HG03025 (cell line): ENCODE results near the gene DOCK8.

ENCODE experiments used
- ATAC-seq: cut with Tn5 transposase; IDR thresholded peaks from one replicate; pipeline ENCODE4 v1.9.1; 2021; ENCODE audit warnings: mild to moderate bottlenecking, moderate library complexity; ENCODE audit not compliant: unreplicated experiment, low FRiP score

Gene DOCK8

DNA sequence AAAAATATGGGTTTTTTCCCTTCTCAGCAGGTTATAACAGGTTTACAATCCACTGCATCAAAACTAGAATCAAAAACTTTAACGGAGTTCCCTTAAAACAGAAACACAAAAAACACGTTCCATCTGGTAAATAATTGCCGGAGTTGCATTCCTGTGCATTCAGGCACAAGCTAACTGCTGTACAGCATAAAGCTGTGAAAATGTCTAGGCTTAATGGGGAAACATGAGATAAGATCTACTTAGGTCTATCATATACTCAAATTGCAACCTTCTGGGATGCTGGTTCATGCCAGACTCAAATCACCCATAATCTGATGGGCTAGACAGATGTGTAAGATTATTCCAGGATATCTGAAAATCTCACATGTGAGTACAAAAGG is 265.3 kb downstream of the DOCK8 start:
- ATAC-seq = no peak

DNA sequence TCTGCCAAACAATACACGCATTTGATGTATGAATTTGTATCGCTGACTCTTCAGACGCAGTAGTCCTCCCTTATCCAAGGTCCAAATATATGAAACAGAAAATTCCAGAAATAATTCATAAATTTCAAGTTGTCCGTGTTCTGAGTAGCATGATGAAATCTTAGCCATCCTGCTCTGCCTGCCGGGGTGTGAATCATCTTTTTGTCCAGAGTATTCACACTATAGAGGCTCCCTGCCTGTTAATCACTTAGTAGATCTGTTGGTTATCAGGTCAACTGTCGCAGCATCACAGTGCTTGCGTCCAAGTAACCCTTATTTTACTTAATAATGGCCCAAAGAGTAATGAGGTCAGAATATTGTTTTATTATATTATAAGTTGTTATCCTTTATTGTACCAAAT is 268.1 kb downstream of the DOCK8 start:
- no peak for ATAC-seq

DNA sequence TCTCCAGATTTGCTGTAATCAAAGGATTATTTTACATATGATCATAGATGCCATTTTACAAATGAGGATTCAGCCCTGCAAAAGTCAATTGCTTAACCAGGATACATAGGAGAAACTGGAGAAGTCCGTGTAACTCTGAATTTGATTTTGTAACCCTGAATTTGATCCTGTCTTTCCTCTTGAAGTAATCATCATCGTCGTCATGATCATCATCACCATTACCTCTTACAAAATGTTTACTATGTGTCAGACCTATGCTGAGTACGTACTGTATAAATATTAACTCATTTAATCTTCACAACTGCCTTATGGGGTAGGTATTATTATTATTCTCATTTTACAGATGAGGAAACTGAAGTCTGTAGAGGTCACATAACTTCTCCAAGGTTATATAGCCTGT is 271.5 kb downstream of the DOCK8 start:
- ATAC-seq = no peak

- no peak for ATAC-seq
These were observed 272.8 kb downstream of the DOCK8 start for GRCh38 chr9:487429-487828.

DNA sequence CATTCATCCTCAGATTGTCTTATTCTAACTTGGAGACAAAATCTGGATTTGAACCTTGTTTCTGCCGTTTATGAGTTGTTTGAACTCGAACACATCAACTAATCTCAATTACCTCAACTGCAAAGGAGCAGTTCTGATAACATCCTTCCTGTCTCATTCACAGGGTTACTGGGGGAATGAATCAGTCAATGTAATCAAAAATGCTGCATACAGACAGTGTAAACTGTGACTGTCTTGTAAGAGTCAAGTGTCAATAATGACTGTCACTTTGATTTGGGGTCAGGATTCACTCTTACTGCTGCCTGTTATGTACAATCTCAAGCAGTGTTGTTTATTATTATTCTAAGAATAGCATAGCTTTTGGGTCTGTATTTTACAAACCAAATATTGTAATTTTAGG is 273.8 kb downstream of the DOCK8 start:
- ATAC-seq = no peak

DNA sequence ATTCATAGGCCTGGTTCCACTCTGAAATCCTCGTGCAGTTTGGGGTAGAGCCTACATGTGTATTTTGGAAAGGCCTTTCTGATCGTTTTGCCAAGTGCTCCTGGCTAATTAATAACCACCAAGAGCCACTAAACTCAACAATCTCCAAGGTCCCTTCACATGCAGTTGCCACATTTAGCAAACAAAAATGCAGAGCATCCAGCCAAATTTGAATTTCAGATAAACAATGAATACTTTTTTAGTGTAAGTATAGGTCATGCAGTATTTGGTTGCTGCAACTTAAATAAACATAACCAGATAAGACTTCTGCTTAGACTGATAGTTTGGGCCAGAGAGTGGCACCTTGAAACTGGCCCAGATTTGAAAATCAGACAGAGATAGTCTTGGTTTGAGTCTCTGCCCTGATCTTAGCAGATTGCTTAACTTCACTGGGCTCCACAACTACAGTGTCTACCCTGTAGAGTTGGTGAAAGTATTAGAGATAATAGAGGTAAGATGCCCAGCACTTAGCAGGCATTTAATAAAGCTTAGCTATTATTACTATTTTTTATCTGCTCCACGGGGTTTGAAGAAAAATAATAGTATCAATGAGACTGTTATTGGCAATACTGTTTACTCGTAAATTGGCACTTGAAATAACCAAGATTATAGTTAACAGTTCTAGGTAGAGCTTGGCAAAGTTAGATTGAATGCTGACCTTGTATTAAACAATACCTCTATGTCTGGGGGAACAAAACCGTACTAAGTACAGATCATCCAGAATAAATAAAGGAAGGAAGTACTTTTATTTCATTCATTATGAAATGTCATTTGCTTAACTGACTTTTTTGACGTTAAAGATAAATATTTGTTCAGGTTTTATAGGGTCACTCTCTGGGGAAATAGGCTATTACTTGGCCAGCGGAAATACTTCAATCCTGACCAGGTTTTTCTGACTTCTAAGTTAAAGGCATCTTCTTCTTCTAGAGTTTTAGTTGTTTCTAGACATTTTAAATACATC is 274.8 kb downstream of the DOCK8 start:
- ATAC-seq = no peak

DNA sequence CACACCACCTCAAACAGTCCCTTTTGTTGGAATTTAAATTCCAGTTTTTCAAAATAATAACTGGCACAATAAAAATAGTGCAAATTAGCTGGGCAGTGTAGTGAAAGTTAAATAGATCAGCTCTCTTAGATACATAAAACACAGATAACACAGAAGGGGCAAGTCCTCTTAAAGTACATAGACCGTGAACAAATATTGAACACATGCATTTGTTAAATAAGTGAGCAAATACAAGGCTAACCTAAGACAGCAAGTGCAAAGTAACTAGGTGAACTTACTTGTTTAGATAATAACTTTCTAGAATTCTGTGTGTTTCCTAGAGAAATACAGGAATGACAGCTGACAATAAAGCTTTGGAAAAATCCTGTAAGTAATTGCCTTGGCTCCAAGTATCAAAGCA is 280.1 kb downstream of the DOCK8 start:
- ATAC-seq = no peak

- no peak for ATAC-seq
These were observed 281.1 kb downstream of the DOCK8 start for GRCh38 chr9:495739-496138.

- ATAC-seq = no peak
These were observed 288.7 kb downstream of the DOCK8 start for GRCh38 chr9:503326-503725.

- peak; percentile 86 for ATAC-seq
These were observed 289.5 kb downstream of the DOCK8 start, which contains the start of gene KANK1 for GRCh38 chr9:503881-504852. Gene KANK1 (plus strand): TSS chr9:504695.

DNA sequence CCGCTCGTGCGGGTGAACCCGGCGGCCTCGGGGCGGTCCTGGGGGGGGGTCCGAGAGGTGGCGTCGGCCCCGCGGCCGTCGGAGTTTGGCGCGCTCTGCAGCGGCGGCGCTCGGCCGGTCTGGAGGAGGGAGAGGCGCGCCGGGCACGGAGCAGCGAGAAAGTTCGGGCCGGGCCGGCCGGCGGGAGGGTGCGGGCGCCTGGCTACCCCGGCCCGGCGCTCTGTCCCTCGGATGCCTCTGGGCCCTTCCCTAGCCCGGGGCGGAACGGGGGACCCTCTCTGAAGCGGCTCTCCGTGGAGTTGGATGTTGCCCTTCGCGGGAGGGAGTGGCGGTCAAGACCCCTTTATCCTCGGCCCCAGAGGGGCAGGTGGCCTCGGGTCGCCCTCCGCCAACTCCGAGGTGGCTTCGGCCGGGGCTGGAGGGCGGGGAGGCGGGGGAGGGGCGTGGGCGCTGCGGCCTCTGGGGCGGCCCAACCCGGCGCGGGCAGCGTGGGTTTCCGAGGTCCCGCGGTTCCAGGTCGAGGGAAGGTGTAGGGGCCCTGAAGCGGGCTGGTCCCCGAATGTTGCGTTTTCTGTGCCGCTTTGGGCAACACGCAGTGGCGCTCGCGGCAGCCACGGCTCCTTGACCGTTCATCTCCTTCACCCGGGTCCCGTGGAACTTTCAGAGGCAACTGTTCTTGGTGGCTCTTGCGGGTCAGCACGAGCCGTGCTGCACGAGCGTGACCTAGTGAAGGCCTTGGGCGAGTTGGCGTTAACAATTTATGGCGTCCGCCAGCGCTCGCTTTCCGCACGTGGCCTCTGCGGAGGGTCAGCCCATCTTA is 290.5 kb downstream of the DOCK8 start:
- peak; percentile 15 for ATAC-seq

- ATAC-seq = no peak
These were observed 291.0 kb downstream of the DOCK8 start for GRCh38 chr9:505741-506059.

DNA sequence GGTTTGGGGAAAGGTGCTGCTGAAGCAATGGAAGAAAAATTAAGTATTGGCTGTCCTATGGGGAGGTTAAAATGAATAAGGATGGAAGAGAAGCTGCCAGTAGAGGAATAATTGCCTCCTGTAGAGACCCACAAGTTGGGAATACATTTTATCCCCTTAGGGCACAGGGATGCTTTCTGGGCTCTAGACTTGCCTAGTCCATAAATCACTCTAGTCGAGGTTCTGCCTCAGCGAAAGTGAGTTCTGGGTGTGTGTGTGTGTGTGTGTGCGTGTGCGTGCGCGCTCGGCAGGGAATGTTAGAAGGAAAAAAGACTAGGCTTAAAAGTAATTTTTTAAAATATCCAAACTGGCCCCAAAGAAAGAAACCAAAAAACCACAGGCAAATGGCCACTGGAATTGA is 291.6 kb downstream of the DOCK8 start:
- ATAC-seq = no peak

DNA sequence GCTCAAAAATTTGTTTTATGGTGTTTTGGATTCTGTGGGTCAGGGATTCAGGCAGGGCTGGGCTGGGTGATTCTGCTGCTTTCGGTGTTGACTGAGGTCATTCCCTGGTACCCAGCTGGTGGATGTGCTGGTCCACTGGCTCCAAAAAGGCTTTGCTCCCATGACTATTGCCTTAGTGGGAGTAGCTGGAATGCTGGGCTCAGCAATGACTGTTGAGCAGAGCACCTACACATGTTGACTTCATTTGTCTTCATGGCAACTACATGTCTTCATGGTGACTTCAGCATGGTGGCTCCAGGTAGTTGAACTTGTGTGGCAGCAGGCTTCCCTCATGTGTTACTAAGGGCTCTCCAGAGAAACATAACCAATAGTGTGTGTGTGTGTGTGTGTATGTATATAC is 297.2 kb downstream of the DOCK8 start:
- no peak for ATAC-seq

GRCh38 chr9:512555-513272 is 298.0 kb downstream of the DOCK8 start:
- no peak for ATAC-seq
